ENCODE results near the gene XPNPEP1.

DNA sequence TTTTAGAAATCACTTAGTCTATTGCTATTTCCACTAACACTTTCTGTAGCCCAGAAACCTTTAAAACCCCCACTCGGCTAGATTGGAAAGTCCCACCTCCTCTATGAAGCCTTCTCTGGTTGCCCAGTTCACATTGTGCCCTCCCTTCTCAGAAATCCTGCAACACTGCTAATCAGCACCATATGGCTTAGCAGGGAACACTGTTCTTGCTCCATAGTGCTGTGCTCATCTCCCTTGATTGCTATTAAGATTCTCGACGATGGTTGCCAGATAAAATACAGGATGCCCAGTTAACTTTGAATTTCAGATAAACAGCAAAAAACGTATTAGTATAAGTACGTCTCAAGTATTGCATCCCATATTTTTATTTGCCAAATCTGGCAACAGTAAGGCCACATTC is 40.1 kb upstream of the XPNPEP1 start:
- TF ChIP-seq, protein P1, sequence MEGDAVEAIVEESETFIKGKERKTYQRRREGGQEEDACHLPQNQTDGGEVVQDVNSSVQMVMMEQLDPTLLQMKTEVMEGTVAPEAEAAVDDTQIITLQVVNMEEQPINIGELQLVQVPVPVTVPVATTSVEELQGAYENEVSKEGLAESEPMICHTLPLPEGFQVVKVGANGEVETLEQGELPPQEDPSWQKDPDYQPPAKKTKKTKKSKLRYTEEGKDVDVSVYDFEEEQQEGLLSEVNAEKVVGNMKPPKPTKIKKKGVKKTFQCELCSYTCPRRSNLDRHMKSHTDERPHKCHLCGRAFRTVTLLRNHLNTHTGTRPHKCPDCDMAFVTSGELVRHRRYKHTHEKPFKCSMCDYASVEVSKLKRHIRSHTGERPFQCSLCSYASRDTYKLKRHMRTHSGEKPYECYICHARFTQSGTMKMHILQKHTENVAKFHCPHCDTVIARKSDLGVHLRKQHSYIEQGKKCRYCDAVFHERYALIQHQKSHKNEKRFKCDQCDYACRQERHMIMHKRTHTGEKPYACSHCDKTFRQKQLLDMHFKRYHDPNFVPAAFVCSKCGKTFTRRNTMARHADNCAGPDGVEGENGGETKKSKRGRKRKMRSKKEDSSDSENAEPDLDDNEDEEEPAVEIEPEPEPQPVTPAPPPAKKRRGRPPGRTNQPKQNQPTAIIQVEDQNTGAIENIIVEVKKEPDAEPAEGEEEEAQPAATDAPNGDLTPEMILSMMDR (IDR thresholded peaks at IDR 0.05) = no peak
- TF ChIP-seq POLR2A (IDR thresholded peaks at IDR 0.05) = no peak
